ENCODE data around the gene ISM2. TPM values are rescaled to one million over a fixed set of nuclear protein-coding genes. Genes with fewer than 3 reads are reported as not detected.

ISM2 gene
- total RNA-seq, 1 donor from 2014 or later: 3.9 TPM

GRCh38 chr14:77478029-77478428 lies 20.6 kb downstream of the ISM2 start:
- intact Hi-C loops (cut with DNase I): no loop called here
- no peaks in the 10 kb centered on the region for H3K27me3 ChIP-seq
- no peak for DNase-seq (ENCODE audit: extremely low spot score in 2 of 2)
- H3K4me1 ChIP-seq: no peaks in the 10 kb centered on the region
- TF ChIP-seq POLR2AphosphoS5 (IDR thresholded peaks at IDR 0.05; ENCODE audit: insufficient read depth in 1 of 2, low read depth in 1 of 2) (no peak), POLR2A (IDR thresholded peaks at IDR 0.05) (no peak)
- TF ChIP-seq, protein P1, sequence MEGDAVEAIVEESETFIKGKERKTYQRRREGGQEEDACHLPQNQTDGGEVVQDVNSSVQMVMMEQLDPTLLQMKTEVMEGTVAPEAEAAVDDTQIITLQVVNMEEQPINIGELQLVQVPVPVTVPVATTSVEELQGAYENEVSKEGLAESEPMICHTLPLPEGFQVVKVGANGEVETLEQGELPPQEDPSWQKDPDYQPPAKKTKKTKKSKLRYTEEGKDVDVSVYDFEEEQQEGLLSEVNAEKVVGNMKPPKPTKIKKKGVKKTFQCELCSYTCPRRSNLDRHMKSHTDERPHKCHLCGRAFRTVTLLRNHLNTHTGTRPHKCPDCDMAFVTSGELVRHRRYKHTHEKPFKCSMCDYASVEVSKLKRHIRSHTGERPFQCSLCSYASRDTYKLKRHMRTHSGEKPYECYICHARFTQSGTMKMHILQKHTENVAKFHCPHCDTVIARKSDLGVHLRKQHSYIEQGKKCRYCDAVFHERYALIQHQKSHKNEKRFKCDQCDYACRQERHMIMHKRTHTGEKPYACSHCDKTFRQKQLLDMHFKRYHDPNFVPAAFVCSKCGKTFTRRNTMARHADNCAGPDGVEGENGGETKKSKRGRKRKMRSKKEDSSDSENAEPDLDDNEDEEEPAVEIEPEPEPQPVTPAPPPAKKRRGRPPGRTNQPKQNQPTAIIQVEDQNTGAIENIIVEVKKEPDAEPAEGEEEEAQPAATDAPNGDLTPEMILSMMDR (IDR thresholded peaks at IDR 0.05): no peak
- no peak overlapping the region for H3K27ac ChIP-seq
- H3K36me3 ChIP-seq: no peaks in the 10 kb centered on the region
- H3K4me3 ChIP-seq: no peak overlapping the region
- H3K9me3 ChIP-seq: no peaks in the 10 kb centered on the region

- H3K27me3 ChIP-seq: no peaks in the 10 kb centered on the region
- H3K9me3 ChIP-seq: no peaks in the 10 kb centered on the region
- no peaks in the 10 kb centered on the region for H3K4me1 ChIP-seq
- intact Hi-C loops (cut with DNase I): no loop called here
- DNase-seq (ENCODE audit: extremely low spot score in 2 of 2): no peak
- H3K27ac ChIP-seq: no peak overlapping the region
- H3K4me3 ChIP-seq: no peak overlapping the region
- no peak for TF ChIP-seq POLR2A (IDR thresholded peaks at IDR 0.05)
- TF ChIP-seq POLR2AphosphoS5 (IDR thresholded peaks at IDR 0.05; ENCODE audit: insufficient read depth in 1 of 2, low read depth in 1 of 2): no peak
- TF ChIP-seq, protein P1 (IDR thresholded peaks at IDR 0.05): no peak
- H3K36me3 ChIP-seq: no peaks in the 10 kb centered on the region
These were observed 23.0 kb downstream of the ISM2 start for GRCh38 chr14:77475432-77476115.

DNA sequence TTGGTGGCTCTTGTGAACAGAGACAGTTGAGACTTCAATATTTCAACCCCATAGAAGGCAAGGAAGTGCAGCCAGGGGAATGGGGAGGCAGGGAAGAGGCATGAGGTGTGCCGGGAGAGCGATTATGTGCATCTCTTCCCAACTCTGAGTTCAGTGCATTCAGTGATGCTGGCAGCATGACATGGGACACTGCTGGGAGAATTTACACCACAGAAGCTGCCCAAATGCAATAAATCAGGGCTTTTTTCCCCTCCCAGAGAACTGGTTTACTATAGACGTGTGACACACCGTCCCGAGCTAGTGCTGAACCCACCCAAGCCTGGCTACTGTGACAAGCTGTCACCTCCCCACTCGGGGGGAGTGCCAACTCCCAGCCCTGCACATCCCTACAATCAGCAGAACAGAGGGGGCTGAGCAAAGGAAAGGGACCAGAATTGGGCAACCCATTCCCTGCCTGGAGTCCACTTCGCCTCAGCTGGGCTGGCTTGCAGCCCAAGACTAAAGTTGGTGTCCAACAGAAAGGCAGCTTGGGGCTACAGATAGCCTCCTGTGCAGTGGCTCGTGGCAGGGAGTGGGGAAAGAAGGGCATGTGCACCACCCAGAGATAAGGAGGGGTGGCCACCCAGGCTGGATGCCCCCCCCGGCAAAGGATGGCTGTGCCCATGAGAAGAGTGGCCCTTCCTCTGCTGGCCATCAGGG lies 24.0 kb downstream of the ISM2 start:
- Histone ChIP-seq H3K9me3 (no peaks in the 10 kb centered on the region), H3K36me3 (peaks cover 0 to 3% of the 10 kb centered on the region in 2 donors), H3K27ac (no peak overlapping the region), H3K4me1 (no peaks in the 10 kb centered on the region), H3K27me3 (no peaks in the 10 kb centered on the region), H3K4me3 (no peak overlapping the region)
- DNase-seq (ENCODE audit: extremely low spot score in 2 of 2): no peak
- TF ChIP-seq, protein P1 (IDR thresholded peaks at IDR 0.05): no peak
- TF ChIP-seq POLR2A (IDR thresholded peaks at IDR 0.05) (no peak), POLR2AphosphoS5 (IDR thresholded peaks at IDR 0.05; ENCODE audit: insufficient read depth in 1 of 2, low read depth in 1 of 2) (no peak)
- intact Hi-C loops (cut with DNase I): no loop called here

DNA sequence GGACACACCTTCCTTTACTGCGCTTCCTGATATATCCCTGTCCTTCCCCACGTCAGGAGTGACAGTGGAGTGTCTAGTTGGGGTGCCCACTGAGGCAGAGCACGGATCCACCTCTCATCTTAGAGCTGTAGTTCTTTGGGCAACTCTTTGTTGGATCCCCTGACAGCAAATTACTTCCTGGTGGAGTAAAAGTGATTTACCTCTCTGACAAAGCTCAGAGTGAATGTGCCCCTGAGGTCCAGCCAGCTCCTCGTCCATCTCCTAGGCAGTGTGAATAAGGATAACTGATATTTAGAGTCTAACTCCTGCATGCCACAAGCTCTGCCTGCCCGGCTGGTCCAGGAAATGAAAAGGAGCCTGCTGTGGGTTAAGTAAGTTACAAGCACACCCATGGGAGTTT lies 24.7 kb downstream of the ISM2 start:
- Histone ChIP-seq H3K4me1 (no peaks in the 10 kb centered on the region), H3K4me3 (no peak overlapping the region), H3K27ac (no peak overlapping the region), H3K9me3 (no peaks in the 10 kb centered on the region), H3K27me3 (no peaks in the 10 kb centered on the region), H3K36me3 (peaks cover 0 to 10% of the 10 kb centered on the region in 2 donors)
- DNase-seq (ENCODE audit: extremely low spot score in 2 of 2): no peak
- TF ChIP-seq POLR2AphosphoS5 (IDR thresholded peaks at IDR 0.05; ENCODE audit: insufficient read depth in 1 of 2, low read depth in 1 of 2): no peak
- TF ChIP-seq, protein P1 (IDR thresholded peaks at IDR 0.05): no peak
- TF ChIP-seq POLR2A (IDR thresholded peaks at IDR 0.05): no peak
- intact Hi-C loops (cut with DNase I): no loop called here
